HEK293 (cell line): ENCODE data around the gene DIPK1C.

Source experiments
- CTCF ChIA-PET: fragments of 350-600 bp; formaldehyde crosslinking; extraction: SDS; loops from one replicate; lab custom pipeline; 2021; ENCODE audit warnings: antibody characterized with exemption; lab: Yijun Ruan, JAX
- POLR2A ChIA-PET: fragments of 300-600 bp; formaldehyde crosslinking; extraction: SDS; loops from one replicate; lab custom pipeline; 2020; ENCODE audit warnings: antibody characterized with exemption, inconsistent platforms; lab: Yijun Ruan, JAX
- H3K27ac ChIP-seq: fragments of 200-500 bp; sonication (Bioruptor generic); 2 replicates; pipeline ENCODE4 v1.5.1; 2014; ENCODE audit warnings: low read depth, low read length, control low read depth, inconsistent platforms; ENCODE audit errors: extremely low read depth
- H3K36me3 ChIP-seq, 2 experiments: fragments of 200-500 bp in 1 of 2; sonication (Bioruptor generic) in 1 of 2; 1 replicate in 1 of 2; 2 replicates in 1 of 2; pipeline ENCODE4 v1.5.1; 2014 to 2017; ENCODE audit warnings: inconsistent platforms in 2 of 2, low read length in 2 of 2; ENCODE audit not compliant: control insufficient read depth in 2 of 2, insufficient read depth in 1 of 2
- H3K4me1 ChIP-seq: fragments of 200-500 bp; sonication (Bioruptor generic); 2 replicates; pipeline ENCODE4 v1.5.1; 2014; ENCODE audit warnings: mild to moderate bottlenecking, low read length, inconsistent platforms; ENCODE audit not compliant: control insufficient read depth, insufficient read depth
- H3K4me3 ChIP-seq: 2 replicates; pipeline ENCODE4 v1.5.1; 2011; ENCODE audit warnings: low read depth, mild to moderate bottlenecking, control low read depth, low read length, moderate library complexity
- H3K9me3 ChIP-seq: fragments of 200-500 bp; sonication (Bioruptor generic); 2 replicates; pipeline ENCODE4 v1.5.1; 2014; ENCODE audit warnings: low read depth, low read length, inconsistent platforms; ENCODE audit not compliant: control insufficient read depth, insufficient read depth
- GLI2 ChIP-seq: fragments of 450-650 bp; formaldehyde crosslinking; IDR thresholded peaks from 2 replicates; pipeline ENCODE4; 2017; ENCODE audit warnings: missing biosample characterization, missing genetic modification characterization, low read depth, borderline replicate concordance
- IKZF3 ChIP-seq: fragments of 450-650 bp; IDR thresholded peaks from 2 replicates; pipeline ENCODE4 v1.5.0; 2018; ENCODE audit warnings: missing biosample characterization, mild to moderate bottlenecking, missing genetic modification characterization, moderate library complexity
- KLF8 ChIP-seq: fragments of 450-650 bp; formaldehyde crosslinking; IDR thresholded peaks from 2 replicates; pipeline ENCODE4 v1.5.1; 2016; ENCODE audit warnings: missing biosample characterization, missing genetic modification characterization
- OVOL3 ChIP-seq: fragments of 450-650 bp; formaldehyde crosslinking; IDR thresholded peaks from 2 replicates; pipeline ENCODE4 v1.5.1; 2016; ENCODE audit warnings: missing biosample characterization, missing genetic modification characterization
- PRDM1 ChIP-seq: fragments of 450-650 bp; formaldehyde crosslinking; IDR thresholded peaks from 2 replicates; pipeline ENCODE4; 2016; ENCODE audit warnings: missing biosample characterization, missing genetic modification characterization
- ZNF133 ChIP-seq: fragments of 450-650 bp; formaldehyde crosslinking; IDR thresholded peaks from 2 replicates; pipeline ENCODE4 v1.5.1; 2016; ENCODE audit warnings: missing biosample characterization, missing genetic modification characterization
- ZNF155 ChIP-seq: fragments of 450-650 bp; formaldehyde crosslinking; IDR thresholded peaks from 2 replicates; pipeline ENCODE4 v1.5.1; 2016; ENCODE audit warnings: missing biosample characterization, missing genetic modification characterization
- ZNF16 ChIP-seq: fragments of 450-650 bp; formaldehyde crosslinking; IDR thresholded peaks from 2 replicates; pipeline ENCODE4 v1.5.1; 2016; ENCODE audit warnings: low read depth, missing biosample characterization, missing genetic modification characterization
- ZNF19 ChIP-seq: fragments of 450-650 bp; formaldehyde crosslinking; IDR thresholded peaks from 2 replicates; pipeline ENCODE4; 2016; ENCODE audit warnings: missing biosample characterization, missing genetic modification characterization, low read depth
- ZNF239 ChIP-seq: fragments of 450-650 bp; formaldehyde crosslinking; IDR thresholded peaks from 2 replicates; pipeline ENCODE4 v1.5.1; 2016; ENCODE audit warnings: missing biosample characterization, missing genetic modification characterization
- ZNF350 ChIP-seq: fragments of 450-650 bp; formaldehyde crosslinking; IDR thresholded peaks from 2 replicates; pipeline ENCODE4 v1.5.0; 2017; ENCODE audit warnings: missing biosample characterization, mild to moderate bottlenecking, missing genetic modification characterization
- ZNF366 ChIP-seq: fragments of 450-650 bp; formaldehyde crosslinking; conservative IDR thresholded peaks from 2 replicates; pipeline ENCODE4 v1.5.1; 2016; ENCODE audit warnings: missing biosample characterization, missing genetic modification characterization
- ZNF37A ChIP-seq: fragments of 450-650 bp; IDR thresholded peaks from 2 replicates; pipeline ENCODE4 v1.5.1; 2018; ENCODE audit warnings: missing biosample characterization, missing genetic modification characterization
- ZNF623 ChIP-seq: fragments of 450-650 bp; formaldehyde crosslinking; IDR thresholded peaks from 2 replicates; pipeline ENCODE4 v1.5.1; 2016; ENCODE audit warnings: missing biosample characterization, missing genetic modification characterization
- ZNF629 ChIP-seq: fragments of 450-650 bp; formaldehyde crosslinking; IDR thresholded peaks from 2 replicates; pipeline ENCODE4 v1.5.1; 2017; ENCODE audit warnings: missing biosample characterization, missing genetic modification characterization
- ZNF776 ChIP-seq: fragments of 450-650 bp; formaldehyde crosslinking; IDR thresholded peaks from 2 replicates; pipeline ENCODE4 v1.5.0; 2017; ENCODE audit warnings: missing biosample characterization, missing genetic modification characterization, borderline replicate concordance
- ZSCAN30 ChIP-seq: fragments of 450-650 bp; IDR thresholded peaks from 2 replicates; pipeline ENCODE4 v1.5.1; 2018; ENCODE audit warnings: missing biosample characterization, mild to moderate bottlenecking, missing genetic modification characterization, moderate library complexity
- ZXDB ChIP-seq: fragments of 450-650 bp; formaldehyde crosslinking; IDR thresholded peaks from 2 replicates; pipeline ENCODE4 v1.5.1; 2016; ENCODE audit warnings: missing biosample characterization, missing genetic modification characterization
- TF ChIP-seq, protein P1 (sequence below): fragments of 450-650 bp; formaldehyde crosslinking; IDR thresholded peaks from 2 replicates; pipeline ENCODE4 v1.5.1; 2016; ENCODE audit warnings: missing biosample characterization, missing genetic modification characterization
- TF ChIP-seq, protein P2 (sequence below): fragments of 450-650 bp; formaldehyde crosslinking; IDR thresholded peaks from 2 replicates; pipeline ENCODE4 v1.5.1; 2016; ENCODE audit warnings: missing biosample characterization, missing genetic modification characterization
- TF ChIP-seq, protein P3 (sequence below): fragments of 450-650 bp; IDR thresholded peaks from 2 replicates; pipeline ENCODE4 v1.5.1; 2018; ENCODE audit warnings: missing biosample characterization, mild to moderate bottlenecking, missing genetic modification characterization
- TF ChIP-seq, protein P4 (sequence below): fragments of 450-650 bp; formaldehyde crosslinking; IDR thresholded peaks from 2 replicates; pipeline ENCODE4 v1.5.1; 2017; ENCODE audit warnings: missing biosample characterization, missing genetic modification characterization
- TF ChIP-seq, protein P5 (sequence below): fragments of 450-650 bp; formaldehyde crosslinking; IDR thresholded peaks from 2 replicates; pipeline ENCODE4 v1.5.1; 2017; ENCODE audit warnings: missing biosample characterization, missing genetic modification characterization
- TF ChIP-seq, protein P6 (sequence below): fragments of 450-650 bp; formaldehyde crosslinking; IDR thresholded peaks from 2 replicates; pipeline ENCODE4 v1.5.1; 2016; ENCODE audit warnings: missing biosample characterization, missing genetic modification characterization

DIPK1C gene

DNA sequence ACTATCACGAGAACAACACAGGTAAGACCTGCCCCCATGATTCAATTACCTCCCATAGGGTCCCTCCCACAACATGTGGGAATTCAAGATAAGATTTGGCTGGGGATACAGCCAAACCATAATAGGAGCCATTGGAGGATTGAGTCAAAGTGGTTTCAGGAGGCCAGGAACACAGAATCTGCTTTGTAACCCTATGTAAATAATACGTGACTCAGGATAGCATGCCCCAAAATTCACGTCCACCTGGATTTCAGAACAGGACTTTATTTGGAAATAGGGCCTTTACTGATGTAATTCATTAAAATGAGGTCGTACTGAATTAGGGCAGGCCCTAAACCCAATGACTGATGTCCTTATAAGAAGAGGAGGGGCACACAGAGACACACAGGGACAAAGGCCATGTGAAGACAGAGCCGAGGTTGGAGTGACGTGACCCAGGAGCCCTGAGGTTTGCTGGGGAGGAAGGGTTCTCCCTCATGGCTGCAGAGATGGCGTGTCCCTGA is 23.1 kb upstream of the DIPK1C start (continued):
- no peak for TF ChIP-seq PRDM1 (tag by site-specific recombination)
- TF ChIP-seq GLI2 (tag by site-specific recombination): no peak
- TF ChIP-seq ZSCAN30 (tag by site-specific recombination): no peak
- TF ChIP-seq, protein P1, sequence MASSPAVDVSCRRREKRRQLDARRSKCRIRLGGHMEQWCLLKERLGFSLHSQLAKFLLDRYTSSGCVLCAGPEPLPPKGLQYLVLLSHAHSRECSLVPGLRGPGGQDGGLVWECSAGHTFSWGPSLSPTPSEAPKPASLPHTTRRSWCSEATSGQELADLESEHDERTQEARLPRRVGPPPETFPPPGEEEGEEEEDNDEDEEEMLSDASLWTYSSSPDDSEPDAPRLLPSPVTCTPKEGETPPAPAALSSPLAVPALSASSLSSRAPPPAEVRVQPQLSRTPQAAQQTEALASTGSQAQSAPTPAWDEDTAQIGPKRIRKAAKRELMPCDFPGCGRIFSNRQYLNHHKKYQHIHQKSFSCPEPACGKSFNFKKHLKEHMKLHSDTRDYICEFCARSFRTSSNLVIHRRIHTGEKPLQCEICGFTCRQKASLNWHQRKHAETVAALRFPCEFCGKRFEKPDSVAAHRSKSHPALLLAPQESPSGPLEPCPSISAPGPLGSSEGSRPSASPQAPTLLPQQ: no peak
- TF ChIP-seq ZXDB (tag by site-specific recombination): no peak
- TF ChIP-seq, protein P2, sequence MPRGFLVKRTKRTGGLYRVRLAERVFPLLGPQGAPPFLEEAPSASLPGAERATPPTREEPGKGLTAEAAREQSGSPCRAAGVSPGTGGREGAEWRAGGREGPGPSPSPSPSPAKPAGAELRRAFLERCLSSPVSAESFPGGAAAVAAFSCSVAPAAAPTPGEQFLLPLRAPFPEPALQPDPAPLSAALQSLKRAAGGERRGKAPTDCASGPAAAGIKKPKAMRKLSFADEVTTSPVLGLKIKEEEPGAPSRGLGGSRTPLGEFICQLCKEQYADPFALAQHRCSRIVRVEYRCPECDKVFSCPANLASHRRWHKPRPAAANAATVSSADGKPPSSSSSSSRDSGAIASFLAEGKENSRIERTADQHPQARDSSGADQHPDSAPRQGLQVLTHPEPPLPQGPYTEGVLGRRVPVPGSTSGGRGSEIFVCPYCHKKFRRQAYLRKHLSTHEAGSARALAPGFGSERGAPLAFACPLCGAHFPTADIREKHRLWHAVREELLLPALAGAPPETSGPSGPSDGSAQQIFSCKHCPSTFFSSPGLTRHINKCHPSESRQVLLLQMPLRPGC (tag by site-specific recombination): no peak
- TF ChIP-seq OVOL3: no peak
- TF ChIP-seq ZNF350 (tag by site-specific recombination): no peak
- TF ChIP-seq, protein P3, sequence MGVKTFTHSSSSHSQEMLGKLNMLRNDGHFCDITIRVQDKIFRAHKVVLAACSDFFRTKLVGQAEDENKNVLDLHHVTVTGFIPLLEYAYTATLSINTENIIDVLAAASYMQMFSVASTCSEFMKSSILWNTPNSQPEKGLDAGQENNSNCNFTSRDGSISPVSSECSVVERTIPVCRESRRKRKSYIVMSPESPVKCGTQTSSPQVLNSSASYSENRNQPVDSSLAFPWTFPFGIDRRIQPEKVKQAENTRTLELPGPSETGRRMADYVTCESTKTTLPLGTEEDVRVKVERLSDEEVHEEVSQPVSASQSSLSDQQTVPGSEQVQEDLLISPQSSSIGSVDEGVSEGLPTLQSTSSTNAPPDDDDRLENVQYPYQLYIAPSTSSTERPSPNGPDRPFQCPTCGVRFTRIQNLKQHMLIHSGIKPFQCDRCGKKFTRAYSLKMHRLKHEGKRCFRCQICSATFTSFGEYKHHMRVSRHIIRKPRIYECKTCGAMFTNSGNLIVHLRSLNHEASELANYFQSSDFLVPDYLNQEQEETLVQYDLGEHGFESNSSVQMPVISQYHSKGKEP (tag by site-specific recombination): no peak
- no peak for TF ChIP-seq ZNF623 (tag by site-specific recombination)
- TF ChIP-seq, protein P4, sequence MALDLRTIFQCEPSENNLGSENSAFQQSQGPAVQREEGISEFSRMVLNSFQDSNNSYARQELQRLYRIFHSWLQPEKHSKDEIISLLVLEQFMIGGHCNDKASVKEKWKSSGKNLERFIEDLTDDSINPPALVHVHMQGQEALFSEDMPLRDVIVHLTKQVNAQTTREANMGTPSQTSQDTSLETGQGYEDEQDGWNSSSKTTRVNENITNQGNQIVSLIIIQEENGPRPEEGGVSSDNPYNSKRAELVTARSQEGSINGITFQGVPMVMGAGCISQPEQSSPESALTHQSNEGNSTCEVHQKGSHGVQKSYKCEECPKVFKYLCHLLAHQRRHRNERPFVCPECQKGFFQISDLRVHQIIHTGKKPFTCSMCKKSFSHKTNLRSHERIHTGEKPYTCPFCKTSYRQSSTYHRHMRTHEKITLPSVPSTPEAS: no peak
- no peak for TF ChIP-seq ZNF19 (tag by site-specific recombination)
- TF ChIP-seq, protein P5, sequence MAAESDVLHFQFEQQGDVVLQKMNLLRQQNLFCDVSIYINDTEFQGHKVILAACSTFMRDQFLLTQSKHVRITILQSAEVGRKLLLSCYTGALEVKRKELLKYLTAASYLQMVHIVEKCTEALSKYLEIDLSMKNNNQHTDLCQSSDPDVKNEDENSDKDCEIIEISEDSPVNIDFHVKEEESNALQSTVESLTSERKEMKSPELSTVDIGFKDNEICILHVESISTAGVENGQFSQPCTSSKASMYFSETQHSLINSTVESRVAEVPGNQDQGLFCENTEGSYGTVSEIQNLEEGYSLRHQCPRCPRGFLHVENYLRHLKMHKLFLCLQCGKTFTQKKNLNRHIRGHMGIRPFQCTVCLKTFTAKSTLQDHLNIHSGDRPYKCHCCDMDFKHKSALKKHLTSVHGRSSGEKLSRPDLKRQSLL (tag by site-specific recombination): no peak

DNA sequence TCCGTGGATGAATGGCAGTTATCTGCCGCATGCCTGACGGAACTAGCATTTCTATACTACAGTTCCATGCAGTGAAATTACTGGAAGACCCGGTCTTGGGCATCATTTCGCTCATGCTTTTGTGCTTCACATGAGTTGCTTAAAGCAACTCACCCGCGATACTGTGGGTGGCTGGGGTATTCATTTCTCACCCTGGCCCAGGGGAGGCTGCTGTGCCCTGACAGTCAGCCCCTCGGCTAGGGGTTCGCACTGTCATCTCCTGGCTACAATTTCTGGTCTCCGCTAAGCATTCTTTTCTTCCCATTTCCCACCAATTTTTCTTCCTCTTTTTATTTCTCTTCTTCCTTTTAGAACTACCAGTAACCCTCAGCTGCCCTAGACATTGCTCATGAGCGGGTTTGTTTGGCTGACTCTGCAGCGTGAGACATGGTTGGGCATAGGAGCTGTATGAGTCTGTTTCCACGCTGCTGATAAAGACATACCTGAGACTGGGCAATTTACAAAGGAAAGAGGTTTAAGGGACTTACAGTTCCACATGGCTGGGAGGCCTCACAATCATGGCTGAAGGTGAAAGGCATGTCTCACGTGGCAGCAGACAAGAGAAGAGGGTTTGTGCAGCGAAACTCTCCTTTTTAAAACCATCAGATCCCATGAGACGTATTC is 22.5 kb upstream of the DIPK1C start:
- Histone ChIP-seq H3K4me1 (no peaks in the 10 kb centered on the region), H3K4me3 (no peak overlapping the region), H3K27ac (no peak overlapping the region), H3K9me3 (no peaks in the 10 kb centered on the region), H3K36me3 (no peaks in the 10 kb centered on the region)
- CTCF ChIA-PET: interaction anchor here (0.7 kb wide), 1 partner anchor 1624 kb away, joined by 3 read pairs; no protein-coding TSS in a partner anchor
- POLR2A ChIA-PET: no interaction called here
- no peak for TF ChIP-seq ZNF629 (tag by site-specific recombination)

DNA sequence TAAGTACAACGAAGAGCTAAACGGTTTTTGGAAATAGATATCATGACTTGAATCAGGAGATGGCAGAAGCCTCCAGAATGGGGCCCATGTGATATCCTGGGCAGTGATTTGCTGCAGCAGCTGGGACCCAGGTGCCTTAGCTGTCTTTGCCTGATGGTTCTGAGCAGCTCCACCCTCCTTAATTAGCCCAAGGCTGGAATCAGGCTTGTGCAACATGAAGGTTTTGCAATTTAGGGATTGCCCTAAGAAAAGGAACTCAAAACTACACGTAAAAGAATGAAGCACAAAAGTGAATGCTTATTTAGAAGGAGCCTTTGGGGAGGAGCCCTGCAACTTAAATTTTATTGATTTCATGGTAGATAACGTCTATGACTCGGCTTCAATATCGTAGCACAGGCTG is 21.8 kb upstream of the DIPK1C start:
- Histone ChIP-seq H3K4me3 (no peak overlapping the region), H3K9me3 (no peaks in the 10 kb centered on the region), H3K36me3 (no peaks in the 10 kb centered on the region), H3K4me1 (no peaks in the 10 kb centered on the region), H3K27ac (no peak overlapping the region)
- ChIA-PET POLR2A (interaction anchor here (0.6 kb wide), 1 partner anchor 9 kb away, joined by 3 read pairs; no protein-coding TSS in a partner anchor), CTCF (interaction anchor here (0.7 kb wide), 1 partner anchor 17 kb away, joined by 3 read pairs; the partner anchor contains the start of gene CNDP2)
- TF ChIP-seq, protein P6, sequence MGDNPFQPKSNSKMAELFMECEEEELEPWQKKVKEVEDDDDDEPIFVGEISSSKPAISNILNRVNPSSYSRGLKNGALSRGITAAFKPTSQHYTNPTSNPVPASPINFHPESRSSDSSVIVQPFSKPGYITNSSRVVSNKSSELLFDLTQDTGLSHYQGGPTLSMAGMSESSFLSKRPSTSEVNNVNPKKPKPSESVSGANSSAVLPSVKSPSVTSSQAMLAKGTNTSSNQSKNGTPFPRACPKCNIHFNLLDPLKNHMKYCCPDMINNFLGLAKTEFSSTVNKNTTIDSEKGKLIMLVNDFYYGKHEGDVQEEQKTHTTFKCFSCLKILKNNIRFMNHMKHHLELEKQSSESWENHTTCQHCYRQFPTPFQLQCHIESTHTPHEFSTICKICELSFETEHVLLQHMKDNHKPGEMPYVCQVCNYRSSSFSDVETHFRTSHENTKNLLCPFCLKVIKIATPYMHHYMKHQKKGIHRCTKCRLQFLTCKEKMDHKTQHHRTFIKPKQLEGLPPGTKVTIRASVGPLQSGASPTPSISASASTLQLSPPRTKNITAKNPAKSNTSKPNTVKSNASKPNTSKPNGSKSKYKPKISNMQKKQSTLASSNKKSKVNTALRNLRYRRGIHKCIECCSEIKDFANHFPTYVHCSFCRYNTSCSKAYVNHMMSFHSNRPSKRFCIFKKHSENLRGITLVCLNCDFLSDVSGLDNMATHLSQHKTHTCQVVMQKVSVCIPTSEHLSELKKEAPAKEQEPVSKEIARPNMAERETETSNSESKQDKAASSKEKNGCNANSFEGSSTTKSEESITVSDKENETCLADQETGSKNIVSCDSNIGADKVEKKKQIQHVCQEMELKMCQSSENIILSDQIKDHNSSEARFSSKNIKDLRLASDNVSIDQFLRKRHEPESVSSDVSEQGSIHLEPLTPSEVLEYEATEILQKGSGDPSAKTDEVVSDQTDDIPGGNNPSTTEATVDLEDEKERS: no peak
- TF ChIP-seq ZNF239 (tag by site-specific recombination) (no peak), ZNF16 (tag by site-specific recombination) (no peak), ZNF366 (tag by site-specific recombination) (no peak), IKZF3 (tag by site-specific recombination) (no peak), ZNF155 (tag by site-specific recombination) (no peak), ZNF133 (tag by site-specific recombination) (no peak), ZNF37A (no peak), KLF8 (tag by site-specific recombination) (no peak), ZNF776 (no peak)
